HUES48 (cell line): Measurements from ENCODE around the gene MYO1D.

ENCODE experiments used
- H3K27ac ChIP-seq: one replicate; pipeline ENCODE4 v1.7.0; 2013; ENCODE audit warnings: low read depth, low read length, inconsistent platforms
- H3K27me3 ChIP-seq: 2 replicates; pipeline ENCODE4 v1.6.1; 2013; ENCODE audit warnings: mild to moderate bottlenecking, low read length; ENCODE audit not compliant: control insufficient read depth, insufficient read depth
- H3K36me3 ChIP-seq: 2 replicates; pipeline ENCODE4 v1.6.1; 2013; ENCODE audit warnings: low read length; ENCODE audit not compliant: control insufficient read depth, insufficient read depth
- H3K4me1 ChIP-seq: 2 replicates; pipeline ENCODE4 v1.6.1; 2013; ENCODE audit warnings: mild to moderate bottlenecking, low read length; ENCODE audit not compliant: control insufficient read depth, insufficient read depth
- H3K4me3 ChIP-seq: 2 replicates; pipeline ENCODE4 v1.5.1; 2013; ENCODE audit warnings: mild to moderate bottlenecking, low read depth, low read length
- H3K9ac ChIP-seq: 2 replicates; pipeline ENCODE4 v1.6.1; 2013; ENCODE audit warnings: mild to moderate bottlenecking, low read depth, low read length, moderate library complexity
- H3K9me3 ChIP-seq: 2 replicates; pipeline ENCODE4 v1.6.1; 2013; ENCODE audit warnings: low read length; ENCODE audit not compliant: control insufficient read depth, insufficient read depth

MYO1D gene

DNA sequence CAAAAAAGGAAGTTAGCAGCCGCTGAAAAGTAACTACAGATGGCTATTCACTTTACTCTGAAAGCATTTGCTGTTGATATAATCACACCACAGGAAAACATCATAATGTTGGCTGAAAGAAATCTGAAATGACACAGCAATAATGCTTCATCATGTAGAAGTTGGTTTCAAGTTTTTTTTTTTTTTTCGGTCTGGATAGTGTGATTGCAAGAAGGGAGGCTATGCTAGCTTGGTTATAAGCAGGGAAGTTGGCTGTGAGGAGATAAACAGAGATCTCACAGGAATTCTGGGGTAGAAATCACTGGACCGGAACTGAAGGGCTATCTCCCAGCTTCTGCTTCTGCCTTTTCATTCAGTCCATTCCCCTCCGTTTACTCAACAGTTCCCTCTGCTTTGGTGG, 57.9 kb downstream of the MYO1D start:
- Histone ChIP-seq H3K4me3 (no peak overlapping the region), H3K27me3 (no peaks in the 10 kb centered on the region), H3K9ac (no peak overlapping the region), H3K27ac (no peak overlapping the region), H3K4me1 (no peaks in the 10 kb centered on the region), H3K36me3 (no peaks in the 10 kb centered on the region), H3K9me3 (no peaks in the 10 kb centered on the region)

DNA sequence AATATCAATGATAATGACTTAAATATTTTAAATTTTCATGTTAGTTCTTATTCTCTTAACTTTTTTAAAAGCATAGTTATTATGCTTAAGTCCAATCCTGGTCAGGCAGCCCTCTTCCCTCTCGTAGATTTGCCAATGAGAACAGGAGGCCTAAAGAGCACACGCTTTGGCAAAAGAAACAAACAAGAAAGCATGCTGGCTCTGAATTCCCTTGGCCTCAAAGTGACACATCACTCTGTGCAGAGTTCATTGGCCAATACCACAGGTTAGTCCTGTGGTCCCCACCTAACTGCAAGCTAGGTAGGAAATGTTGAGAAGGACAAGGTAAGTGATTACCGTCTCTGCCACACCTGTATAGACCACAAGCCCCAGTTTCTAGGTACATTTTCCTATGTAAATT, 61.5 kb downstream of the MYO1D start:
- Histone ChIP-seq H3K9me3 (no peaks in the 10 kb centered on the region), H3K27me3 (no peaks in the 10 kb centered on the region), H3K4me3 (no peak overlapping the region), H3K4me1 (peaks cover 10% of the 10 kb centered on the region), H3K36me3 (no peaks in the 10 kb centered on the region), H3K27ac (no peak overlapping the region), H3K9ac (no peak overlapping the region)

DNA sequence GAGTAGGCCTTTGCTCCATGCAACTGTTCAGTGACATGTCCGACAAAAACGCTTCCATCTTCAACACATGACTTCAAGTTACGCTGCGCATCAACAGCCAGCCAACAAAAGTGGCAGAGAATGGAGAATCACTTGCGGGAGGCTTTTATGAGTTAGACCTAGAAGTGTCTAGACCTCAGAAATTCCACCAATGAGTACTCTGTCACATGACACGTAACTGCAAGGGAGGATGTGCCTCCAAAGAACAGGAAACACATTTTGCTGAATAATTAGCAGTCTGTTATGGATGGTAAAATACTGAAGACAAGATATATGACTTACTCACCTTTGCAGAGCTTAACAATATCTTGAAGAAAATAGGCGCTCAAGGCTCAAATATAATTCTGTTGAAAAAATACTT, 62.1 kb downstream of the MYO1D start:
- Histone ChIP-seq H3K27ac (no peak overlapping the region), H3K4me1 (peaks cover 10% of the 10 kb centered on the region), H3K36me3 (no peaks in the 10 kb centered on the region), H3K4me3 (no peak overlapping the region), H3K9me3 (no peaks in the 10 kb centered on the region), H3K27me3 (no peaks in the 10 kb centered on the region), H3K9ac (no peak overlapping the region)

DNA sequence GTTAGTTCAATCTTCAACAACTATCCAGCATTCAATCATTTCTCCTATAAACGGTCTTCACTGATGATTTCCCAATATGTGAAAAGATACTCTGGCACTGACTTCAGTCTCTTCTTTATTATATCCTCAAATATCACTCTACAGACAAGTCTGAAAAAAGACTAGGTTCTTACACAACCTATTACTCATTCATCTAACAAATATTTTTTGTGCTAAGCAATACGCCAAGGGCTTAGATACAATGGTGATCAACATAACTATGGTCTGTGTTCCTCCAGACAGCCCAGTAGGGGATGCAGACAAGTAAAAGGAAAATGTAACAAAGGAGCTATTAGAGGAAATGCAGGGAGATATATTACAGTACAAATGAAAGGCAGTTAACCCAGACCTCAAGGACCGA, 63.9 kb downstream of the MYO1D start:
- H3K4me1 ChIP-seq: peaks cover 11% of the 10 kb centered on the region
- no peaks in the 10 kb centered on the region for H3K36me3 ChIP-seq
- H3K27me3 ChIP-seq: no peaks in the 10 kb centered on the region
- H3K4me3 ChIP-seq: no peak overlapping the region
- H3K9me3 ChIP-seq: no peaks in the 10 kb centered on the region
- no peak overlapping the region for H3K9ac ChIP-seq
- no peak overlapping the region for H3K27ac ChIP-seq

DNA sequence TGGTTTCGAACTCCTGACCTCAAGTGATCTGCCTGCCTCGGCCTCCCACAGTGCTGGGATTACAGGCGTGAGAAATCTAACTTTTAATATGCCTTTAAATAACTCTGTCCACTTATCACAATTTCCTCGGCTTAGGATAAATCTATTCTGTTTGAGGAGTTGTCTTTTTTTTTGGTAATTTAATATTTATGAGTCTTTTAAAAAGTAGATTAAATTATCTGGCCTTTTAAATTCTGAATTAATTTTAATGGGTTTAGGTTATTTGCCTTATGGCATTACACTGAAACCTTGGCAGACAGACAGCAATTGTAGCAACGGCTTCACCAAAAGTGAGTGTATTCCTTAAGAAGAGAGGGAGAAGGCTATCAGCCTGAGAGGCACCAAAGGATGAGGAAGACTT, 66.2 kb downstream of the MYO1D start:
- Histone ChIP-seq H3K9ac (no peak overlapping the region), H3K27ac (no peak overlapping the region), H3K27me3 (no peaks in the 10 kb centered on the region), H3K36me3 (no peaks in the 10 kb centered on the region), H3K4me3 (no peak overlapping the region), H3K9me3 (no peaks in the 10 kb centered on the region), H3K4me1 (peaks cover 18% of the 10 kb centered on the region)

DNA sequence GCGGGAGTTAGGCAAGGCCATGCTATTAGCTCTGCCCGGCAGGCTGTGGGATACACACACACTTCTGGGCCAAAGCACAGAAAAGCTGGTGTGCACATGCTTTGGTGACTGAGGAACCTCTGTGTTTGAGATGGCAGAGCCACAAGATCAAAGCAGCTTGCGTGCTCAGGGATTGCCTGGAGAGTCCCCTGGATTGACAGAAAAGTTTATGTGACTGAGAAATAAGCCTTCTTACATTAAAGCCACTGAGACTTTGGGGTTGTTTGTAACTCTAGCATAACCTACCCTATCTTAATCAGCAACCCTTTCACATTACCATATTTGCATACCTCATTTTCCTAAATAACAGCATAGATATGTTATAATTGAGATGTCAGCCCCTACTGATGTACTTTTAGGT, 69.3 kb downstream of the MYO1D start:
- H3K4me1 ChIP-seq: peaks cover 9% of the 10 kb centered on the region; the same call in 1 of the 2 replicates
- H3K27ac ChIP-seq: peak overlapping the region; percentile 17

DNA sequence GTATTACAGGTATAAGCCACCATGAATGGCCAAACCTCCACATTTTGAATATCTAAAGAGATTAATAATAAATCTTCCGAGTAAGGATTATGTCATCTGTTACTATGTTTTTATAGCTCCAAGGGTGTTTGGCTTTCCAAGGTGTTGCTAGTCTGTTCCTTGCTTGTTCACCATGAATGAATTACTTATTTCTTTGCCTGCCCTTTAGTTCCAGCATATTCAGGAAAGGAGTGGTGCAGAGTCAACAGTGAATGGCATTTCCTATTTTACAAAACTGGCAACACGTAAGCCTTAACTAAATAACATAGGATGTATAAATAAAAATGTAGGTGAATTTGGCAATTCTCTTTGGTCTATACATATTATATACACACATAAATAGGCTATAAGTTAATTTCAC, 70.3 kb downstream of the MYO1D start:
- no peaks in the 10 kb centered on the region for H3K36me3 ChIP-seq
- H3K27ac ChIP-seq: no peak overlapping the region
- H3K4me3 ChIP-seq: no peak overlapping the region
- no peaks in the 10 kb centered on the region for H3K9me3 ChIP-seq
- no peak overlapping the region for H3K9ac ChIP-seq
- H3K4me1 ChIP-seq: peaks cover 9% of the 10 kb centered on the region; the same call in 1 of the 2 replicates
- H3K27me3 ChIP-seq: no peaks in the 10 kb centered on the region

More for the DNA sequence above, 69.3 kb downstream of the MYO1D start:
- Histone ChIP-seq H3K4me3 (no peak overlapping the region), H3K36me3 (no peaks in the 10 kb centered on the region), H3K9ac (no peak overlapping the region), H3K27me3 (no peaks in the 10 kb centered on the region), H3K9me3 (no peaks in the 10 kb centered on the region)

DNA sequence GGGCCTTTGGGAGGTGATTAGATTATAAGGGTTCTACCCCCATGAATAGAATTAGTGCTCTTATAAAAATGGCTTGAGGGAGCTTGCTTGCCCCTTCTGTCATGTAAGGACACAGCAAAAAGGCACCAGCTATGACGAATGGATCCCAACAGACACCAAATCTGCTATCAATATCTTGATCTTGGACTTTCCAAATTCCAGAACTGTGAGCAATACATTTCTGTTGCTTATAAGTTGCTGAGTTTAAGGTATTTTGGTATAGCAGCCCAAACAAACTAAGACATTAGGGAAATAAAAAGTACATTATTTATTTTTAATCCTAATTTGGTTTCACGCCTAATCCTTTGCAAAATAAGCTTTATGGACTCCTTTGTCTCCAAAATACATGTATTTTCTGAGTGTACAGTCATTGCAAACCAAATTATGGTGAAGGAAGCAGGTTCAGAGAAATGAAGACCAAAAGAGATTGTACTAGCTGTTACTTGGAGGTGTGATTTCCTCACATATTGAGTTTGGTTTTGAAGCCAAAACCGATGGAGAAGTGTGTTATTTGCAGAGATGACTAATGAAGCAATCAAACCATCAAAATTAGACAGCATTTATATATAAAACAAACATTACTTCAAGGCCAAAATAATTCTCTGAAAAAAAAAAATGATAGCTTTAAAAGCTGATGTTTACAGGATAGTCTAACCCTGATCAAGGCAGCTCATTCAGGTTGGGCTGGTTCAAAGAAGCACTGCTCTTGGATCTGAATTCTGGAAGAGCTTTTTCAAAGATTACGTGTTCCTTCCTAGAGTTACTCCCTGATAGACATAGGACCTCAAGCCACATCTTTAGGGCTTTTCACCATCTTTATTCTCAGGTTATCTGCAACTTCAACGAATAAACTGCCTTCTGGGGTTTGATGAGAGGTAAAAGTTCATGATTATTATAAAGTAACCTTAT, 71.6 kb downstream of the MYO1D start:
- Histone ChIP-seq H3K9ac (no peak overlapping the region), H3K4me3 (no peak overlapping the region)

DNA sequence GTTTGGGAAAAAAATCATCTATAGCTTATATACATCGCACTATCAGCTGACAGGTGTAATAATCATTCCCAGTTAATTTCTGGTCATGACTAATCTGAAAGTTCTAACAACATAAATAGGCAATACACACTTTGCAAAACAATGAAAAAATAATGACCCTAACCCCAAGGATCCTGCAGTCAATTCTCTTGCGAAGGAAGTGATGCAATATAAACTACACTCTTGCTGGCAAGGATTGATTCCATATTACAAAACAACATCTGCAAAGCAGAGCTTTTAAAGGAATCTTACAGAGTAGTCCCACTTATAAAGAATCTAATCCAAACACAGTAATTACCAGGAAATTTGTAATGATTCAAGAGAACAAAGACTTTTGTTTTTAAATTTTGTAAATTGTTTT, 73.4 kb downstream of the MYO1D start:
- Histone ChIP-seq H3K27me3 (no peaks in the 10 kb centered on the region), H3K9me3 (no peaks in the 10 kb centered on the region), H3K4me3 (no peak overlapping the region), H3K27ac (no peak overlapping the region), H3K36me3 (no peaks in the 10 kb centered on the region), H3K9ac (no peak overlapping the region), H3K4me1 (peaks cover 9% of the 10 kb centered on the region; the same call in 1 of the 2 replicates)

More for the DNA sequence above, 71.6 kb downstream of the MYO1D start:
- Histone ChIP-seq H3K27me3 (no peaks in the 10 kb centered on the region), H3K9me3 (no peaks in the 10 kb centered on the region), H3K4me1 (peaks cover 9% of the 10 kb centered on the region; the same call in 1 of the 2 replicates), H3K36me3 (no peaks in the 10 kb centered on the region), H3K27ac (no peak overlapping the region)

DNA sequence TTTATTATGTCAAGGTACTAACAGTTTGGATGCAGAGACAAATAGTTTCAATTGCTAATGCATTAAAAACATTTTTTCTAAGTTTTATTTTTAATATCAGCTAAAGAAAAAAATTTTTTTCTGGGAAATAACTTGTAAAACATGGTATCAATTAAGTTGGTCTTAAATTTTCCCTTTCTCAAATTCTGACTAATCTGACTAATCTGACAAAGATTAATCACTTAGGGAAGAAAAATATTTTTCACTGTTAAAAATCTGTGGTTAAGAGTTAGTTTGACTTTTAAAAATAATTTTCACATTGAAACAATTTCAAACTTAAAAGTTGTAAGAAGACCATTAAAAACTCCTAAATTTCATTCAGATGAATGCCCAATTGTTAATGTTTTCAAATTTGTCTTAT, 74.6 kb downstream of the MYO1D start:
- H3K9ac ChIP-seq: no peak overlapping the region
- no peak overlapping the region for H3K27ac ChIP-seq
- H3K36me3 ChIP-seq: no peaks in the 10 kb centered on the region
- H3K4me3 ChIP-seq: no peak overlapping the region
- no peaks in the 10 kb centered on the region for H3K4me1 ChIP-seq
- no peaks in the 10 kb centered on the region for H3K27me3 ChIP-seq
- H3K9me3 ChIP-seq: no peaks in the 10 kb centered on the region

DNA sequence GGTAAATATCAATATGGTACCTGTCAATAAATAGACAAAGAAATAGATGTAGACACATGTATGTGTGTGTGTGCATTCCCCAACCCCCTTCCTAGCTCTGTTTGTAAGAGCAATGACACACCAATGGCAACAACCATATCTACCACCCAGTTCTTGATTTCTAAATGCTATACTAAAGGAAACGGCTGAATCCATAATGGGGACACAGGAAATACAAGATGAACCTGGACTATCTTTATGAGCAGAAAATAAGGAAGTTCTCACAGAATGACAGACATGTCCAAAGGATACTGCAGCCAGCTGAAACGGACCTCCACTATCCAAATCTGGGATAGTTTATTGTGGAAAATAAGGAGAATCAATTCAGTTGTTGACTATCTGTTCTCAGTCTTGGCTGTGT, 75.3 kb downstream of the MYO1D start:
- Histone ChIP-seq H3K4me3 (no peak overlapping the region), H3K27ac (no peak overlapping the region), H3K9ac (no peak overlapping the region), H3K9me3 (no peaks in the 10 kb centered on the region), H3K36me3 (no peaks in the 10 kb centered on the region), H3K27me3 (no peaks in the 10 kb centered on the region), H3K4me1 (no peaks in the 10 kb centered on the region)
